Stomach smooth muscle (tissue), 2 donors: ENCODE measurements around the gene OBSCN.
"Not testable (repeated sequence)": the region's sequence is repeated elsewhere in the genome, so short reads cannot be mapped to it uniquely, and the experiment has no call there.

Source experiments
- H3K27ac ChIP-seq: one replicate; pipeline ENCODE4 v1.7.0; 2013; ENCODE audit warnings: mild to moderate bottlenecking, low read length, inconsistent platforms
- H3K27me3 ChIP-seq, 2 donors: one replicate each; pipeline ENCODE4 v1.7.0; 2013; ENCODE audit warnings: low read length in 2 of 2; ENCODE audit not compliant: insufficient read depth in 2 of 2, control insufficient read depth in 1 of 2
- H3K36me3 ChIP-seq, 2 donors: one replicate each; pipeline ENCODE4 v1.7.0; 2013; ENCODE audit warnings: low read length in 2 of 2; ENCODE audit not compliant: control insufficient read depth in 2 of 2, insufficient read depth in 2 of 2
- H3K4me1 ChIP-seq: one replicate; pipeline ENCODE4 v1.7.0; 2013; ENCODE audit warnings: low read length; ENCODE audit not compliant: control insufficient read depth, insufficient read depth
- H3K4me3 ChIP-seq, 2 donors: one replicate each; pipeline ENCODE4 v1.7.0; 2013; ENCODE audit warnings: low read length in 2 of 2
- H3K9ac ChIP-seq, 2 donors: one replicate each; pipeline ENCODE4 v1.7.0; 2013; ENCODE audit warnings: low read length in 2 of 2, mild to moderate bottlenecking in 1 of 2
- H3K9me3 ChIP-seq, 2 donors: one replicate each; pipeline ENCODE4 v1.7.0; 2013; ENCODE audit warnings: low read length in 2 of 2; ENCODE audit not compliant: control insufficient read depth in 2 of 2
- donor health status: healthy.
- donor health status: Pancreatic carcinoma.

The OBSCN gene

DNA sequence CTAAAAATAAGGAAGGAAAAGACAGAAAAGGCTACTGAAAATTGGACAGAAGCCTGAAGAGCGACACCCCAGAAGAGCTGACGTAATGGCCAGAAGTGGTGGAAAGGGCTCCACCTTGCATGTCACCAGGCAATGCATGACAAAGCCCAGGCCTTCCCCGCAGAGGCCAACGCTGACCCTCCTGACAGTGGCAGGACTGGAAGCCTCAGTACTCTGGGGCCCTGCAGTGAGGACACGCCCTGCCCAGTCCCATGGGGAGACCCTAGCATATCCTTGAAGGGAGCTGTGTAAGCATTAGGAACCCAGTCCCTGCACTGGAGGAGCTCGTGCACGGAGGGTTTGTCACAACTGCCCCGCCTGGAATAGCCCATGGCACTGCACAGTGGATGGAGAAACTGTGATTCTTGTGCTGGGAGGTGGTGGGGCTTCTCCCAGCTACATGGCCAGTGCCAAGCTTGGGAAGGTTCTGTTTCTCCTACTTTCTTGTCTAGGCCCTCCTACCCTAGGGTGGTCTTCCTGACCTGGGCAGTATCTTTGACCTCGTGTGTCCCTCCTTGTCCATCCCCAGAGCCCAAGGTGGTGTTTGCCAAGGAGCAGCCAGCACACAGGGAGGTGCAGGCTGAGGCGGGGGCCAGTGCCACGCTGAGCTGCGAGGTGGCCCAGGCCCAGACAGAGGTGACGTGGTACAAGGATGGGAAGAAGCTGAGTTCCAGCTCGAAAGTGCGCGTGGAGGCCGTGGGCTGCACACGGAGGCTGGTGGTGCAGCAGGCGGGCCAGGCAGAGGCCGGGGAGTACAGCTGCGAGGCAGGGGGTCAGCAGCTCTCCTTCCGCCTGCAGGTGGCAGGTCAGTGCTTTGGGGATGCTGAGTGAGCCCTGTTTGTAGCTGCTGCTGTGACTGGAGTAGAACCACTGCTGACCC lies 60.4 kb downstream of the OBSCN start:
- no peak overlapping the region for H3K9ac ChIP-seq
- peaks cover 3 to 5% of the 10 kb centered on the region in 2 donors for H3K36me3 ChIP-seq
- no peak overlapping the region for H3K4me3 ChIP-seq
- no peaks in the 10 kb centered on the region for H3K27me3 ChIP-seq
- H3K9me3 ChIP-seq: no peaks in the 10 kb centered on the region
- H3K27ac ChIP-seq: no peak overlapping the region
- H3K4me1 ChIP-seq: no peaks in the 10 kb centered on the region

DNA sequence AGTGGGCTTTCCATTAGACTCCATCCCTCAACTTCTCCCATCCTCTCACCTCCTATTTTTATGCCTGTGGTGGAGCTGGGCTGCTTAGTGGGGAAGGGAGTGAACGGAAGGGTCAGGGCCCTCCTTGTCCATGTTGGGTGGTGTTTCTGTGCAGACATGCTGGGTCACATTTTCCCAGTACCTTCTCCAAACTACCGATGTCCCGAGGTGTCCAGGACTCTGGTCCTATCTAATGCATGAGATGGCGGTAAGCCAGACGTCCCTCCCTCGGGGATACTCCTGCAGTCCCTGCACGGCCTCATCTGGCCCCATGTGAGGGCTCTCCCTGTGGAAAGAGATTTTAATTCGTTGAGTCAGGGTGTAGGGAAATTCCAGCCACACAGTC lies 61.0 kb downstream of the OBSCN start:
- H3K4me3 ChIP-seq: no peak overlapping the region
- H3K27ac ChIP-seq: no peak overlapping the region
- no peaks in the 10 kb centered on the region for H3K4me1 ChIP-seq
- no peaks in the 10 kb centered on the region for H3K27me3 ChIP-seq
- H3K9ac ChIP-seq: no peak overlapping the region
- H3K9me3 ChIP-seq: no peaks in the 10 kb centered on the region
- peaks cover 3 to 5% of the 10 kb centered on the region in 2 donors for H3K36me3 ChIP-seq

DNA sequence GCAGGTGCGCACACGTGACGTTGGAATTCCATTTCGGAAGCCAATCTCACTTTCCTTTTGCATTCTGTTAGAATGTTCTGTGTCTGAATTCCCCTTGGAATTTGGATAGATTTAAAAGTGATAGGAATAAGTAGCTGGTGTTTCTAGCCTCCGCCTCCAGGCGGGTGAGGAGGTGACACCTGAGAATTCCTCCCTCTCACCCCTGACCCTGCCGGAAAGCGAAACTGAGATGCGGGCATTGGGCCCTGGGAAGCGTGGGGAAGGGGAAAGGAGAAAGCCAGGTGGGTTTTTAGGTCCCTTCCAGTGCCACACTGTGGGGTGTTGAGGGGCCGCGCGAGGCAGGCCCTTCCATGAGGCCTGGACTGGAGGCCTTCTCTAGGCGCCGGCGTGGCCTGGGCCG lies 61.6 kb downstream of the OBSCN start:
- not testable (repeated sequence) for H3K9ac ChIP-seq, H3K36me3 ChIP-seq, H3K27ac ChIP-seq, H3K4me1 ChIP-seq, H3K27me3 ChIP-seq, H3K4me3 ChIP-seq, H3K9me3 ChIP-seq

GRCh38 chr1:228270032-228270431 lies 62.2 kb downstream of the OBSCN start:
- Histone ChIP-seq H3K9ac (no peak overlapping the region), H3K27me3 (no peaks in the 10 kb centered on the region), H3K4me1 (peaks cover 5% of the 10 kb centered on the region), H3K9me3 (no peaks in the 10 kb centered on the region), H3K4me3 (no peak overlapping the region), H3K36me3 (peaks cover 3 to 7% of the 10 kb centered on the region in 2 donors), H3K27ac (no peak overlapping the region)

DNA sequence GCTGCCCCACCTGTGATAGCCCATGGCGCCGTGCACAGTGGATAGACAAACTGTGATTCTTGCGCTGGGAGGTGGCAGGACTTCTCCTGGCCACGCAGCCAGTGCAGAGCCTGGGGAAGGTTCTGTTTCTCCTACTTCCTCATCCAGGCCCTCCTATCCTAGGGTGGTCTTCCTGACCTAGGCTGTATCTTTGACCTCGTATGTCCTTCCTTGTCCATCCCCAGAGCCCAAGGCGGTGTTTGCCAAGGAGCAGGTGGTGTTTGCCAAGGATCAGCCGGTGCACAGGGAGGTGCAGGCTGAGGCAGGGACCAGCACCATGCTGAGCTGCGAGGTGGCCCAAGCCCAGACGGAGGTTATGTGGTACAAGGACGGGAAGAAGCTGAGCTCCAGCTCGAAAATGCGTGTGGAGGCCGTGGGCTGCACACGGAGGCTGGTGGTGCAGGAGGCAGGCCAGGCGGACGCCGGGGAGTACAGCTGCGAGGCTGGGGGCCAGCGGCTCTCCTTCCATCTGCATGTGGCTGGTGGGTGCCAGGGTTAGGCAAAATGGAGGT lies 63.9 kb downstream of the OBSCN start:
- no peaks in the 10 kb centered on the region for H3K27me3 ChIP-seq
- no peak overlapping the region for H3K4me3 ChIP-seq
- H3K9me3 ChIP-seq: no peaks in the 10 kb centered on the region
- H3K27ac ChIP-seq: no peak overlapping the region
- no peak overlapping the region for H3K9ac ChIP-seq
- peaks cover 15% of the 10 kb centered on the region for H3K4me1 ChIP-seq
- H3K36me3 ChIP-seq: peaks cover 3 to 7% of the 10 kb centered on the region in 2 donors

DNA sequence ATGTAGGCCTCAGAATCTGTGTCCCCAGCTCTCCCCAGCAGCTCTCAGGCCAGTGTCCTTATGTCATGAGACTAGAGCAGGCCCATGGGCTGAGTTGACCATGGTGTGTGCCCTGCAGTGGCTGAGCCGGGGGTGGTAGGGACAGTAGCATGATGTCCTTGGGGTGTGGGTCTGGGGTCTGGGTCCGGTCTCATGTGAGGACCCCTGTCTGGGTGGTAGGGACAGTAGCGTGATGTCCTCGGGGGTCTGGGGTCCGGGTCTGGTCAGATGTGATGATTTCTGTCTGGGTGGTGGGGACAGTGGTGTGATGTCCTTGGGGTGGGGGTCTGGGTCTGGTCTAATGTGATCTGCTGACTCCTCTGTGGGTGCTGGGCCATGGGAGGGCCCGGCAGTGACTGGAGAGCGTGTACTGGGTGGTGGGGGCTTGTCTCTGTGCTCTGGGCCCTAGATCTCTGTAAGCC lies 64.5 kb downstream of the OBSCN start:
- no peak overlapping the region for H3K27ac ChIP-seq
- peaks cover 3 to 7% of the 10 kb centered on the region in 2 donors for H3K36me3 ChIP-seq
- H3K9ac ChIP-seq: no peak overlapping the region

GRCh38 chr1:228272831-228273571 lies 65.2 kb downstream of the OBSCN start:
- Histone ChIP-seq H3K36me3 (peaks cover 3 to 5% of the 10 kb centered on the region in 2 donors), H3K4me3 (no peak overlapping the region), H3K4me1 (peaks cover 19% of the 10 kb centered on the region), H3K27me3 (no peaks in the 10 kb centered on the region), H3K9ac (no peak overlapping the region), H3K9me3 (no peaks in the 10 kb centered on the region), H3K27ac (no peak overlapping the region)

More for the DNA sequence above, 64.5 kb downstream of the OBSCN start:
- Histone ChIP-seq H3K27me3 (no peaks in the 10 kb centered on the region), H3K4me1 (peaks cover 19% of the 10 kb centered on the region), H3K9me3 (no peaks in the 10 kb centered on the region), H3K4me3 (no peak overlapping the region)

GRCh38 chr1:228273720-228274451 lies 66.0 kb downstream of the OBSCN start:
- Histone ChIP-seq H3K9me3 (no peaks in the 10 kb centered on the region), H3K27ac (no peak overlapping the region), H3K4me3 (no peak overlapping the region), H3K36me3 (peaks cover 0 to 4% of the 10 kb centered on the region in 2 donors), H3K4me1 (peaks cover 19% of the 10 kb centered on the region), H3K9ac (no peak overlapping the region), H3K27me3 (no peaks in the 10 kb centered on the region)

DNA sequence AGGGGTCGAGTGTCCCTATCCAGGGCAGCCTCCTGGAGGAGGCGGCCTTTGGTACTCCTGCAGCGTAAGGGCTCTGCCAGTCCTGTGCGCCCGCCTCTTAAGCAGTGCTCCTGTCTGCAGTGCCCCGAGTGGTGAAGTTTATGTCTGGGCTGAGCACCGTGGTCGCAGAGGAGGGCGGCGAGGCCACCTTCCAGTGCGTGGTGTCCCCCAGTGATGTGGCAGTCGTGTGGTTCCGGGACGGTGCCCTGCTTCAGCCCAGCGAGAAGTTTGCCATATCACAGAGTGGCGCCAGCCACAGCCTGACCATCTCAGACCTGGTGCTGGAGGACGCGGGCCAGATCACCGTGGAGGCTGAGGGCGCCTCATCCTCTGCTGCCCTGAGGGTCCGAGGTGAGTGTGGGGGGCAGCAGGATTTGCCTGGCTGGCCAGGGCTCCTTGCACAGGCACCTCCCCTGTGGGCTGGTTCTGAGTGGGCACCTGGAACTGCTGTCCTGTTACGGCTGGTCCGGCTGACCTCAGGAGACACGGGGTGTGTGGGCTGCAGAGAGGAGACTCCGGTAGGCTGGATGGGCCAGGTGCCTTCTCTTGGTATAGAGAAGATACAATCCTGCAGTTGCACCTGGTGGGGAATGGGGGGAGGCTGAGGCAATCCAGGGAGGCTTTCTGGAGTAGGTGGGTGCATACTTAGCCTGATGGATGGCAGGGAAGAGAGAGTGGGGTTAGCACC lies 66.8 kb downstream of the OBSCN start:
- H3K27me3 ChIP-seq: no peaks in the 10 kb centered on the region
- peak overlapping the region in 1 of 2 donors; percentile 62 for H3K9ac ChIP-seq

GRCh38 chr1:228275179-228275429 lies 67.3 kb downstream of the OBSCN start:
- H3K4me3 ChIP-seq: peak overlapping the region; percentile 63 to 79
- H3K36me3 ChIP-seq: peaks cover 0 to 4% of the 10 kb centered on the region in 2 donors
- H3K9ac ChIP-seq: peak overlapping the region; percentile 62 to 69
- H3K27ac ChIP-seq: peak overlapping the region; percentile 37
- H3K4me1 ChIP-seq: peaks cover 19% of the 10 kb centered on the region
- no peaks in the 10 kb centered on the region for H3K27me3 ChIP-seq
- H3K9me3 ChIP-seq: no peaks in the 10 kb centered on the region

More for the DNA sequence above, 66.8 kb downstream of the OBSCN start:
- Histone ChIP-seq H3K27ac (peak overlapping the region; percentile 37), H3K9me3 (no peaks in the 10 kb centered on the region), H3K36me3 (peaks cover 0 to 4% of the 10 kb centered on the region in 2 donors), H3K4me3 (peak overlapping the region; percentile 63 to 79), H3K4me1 (peaks cover 19% of the 10 kb centered on the region)
